ENCODE measurements around the gene ARID3B.
"Not testable (repeated sequence)": the region's sequence is repeated elsewhere in the genome, so short reads cannot be mapped to it uniquely, and the experiment has no call there.

ARID3B gene

DNA sequence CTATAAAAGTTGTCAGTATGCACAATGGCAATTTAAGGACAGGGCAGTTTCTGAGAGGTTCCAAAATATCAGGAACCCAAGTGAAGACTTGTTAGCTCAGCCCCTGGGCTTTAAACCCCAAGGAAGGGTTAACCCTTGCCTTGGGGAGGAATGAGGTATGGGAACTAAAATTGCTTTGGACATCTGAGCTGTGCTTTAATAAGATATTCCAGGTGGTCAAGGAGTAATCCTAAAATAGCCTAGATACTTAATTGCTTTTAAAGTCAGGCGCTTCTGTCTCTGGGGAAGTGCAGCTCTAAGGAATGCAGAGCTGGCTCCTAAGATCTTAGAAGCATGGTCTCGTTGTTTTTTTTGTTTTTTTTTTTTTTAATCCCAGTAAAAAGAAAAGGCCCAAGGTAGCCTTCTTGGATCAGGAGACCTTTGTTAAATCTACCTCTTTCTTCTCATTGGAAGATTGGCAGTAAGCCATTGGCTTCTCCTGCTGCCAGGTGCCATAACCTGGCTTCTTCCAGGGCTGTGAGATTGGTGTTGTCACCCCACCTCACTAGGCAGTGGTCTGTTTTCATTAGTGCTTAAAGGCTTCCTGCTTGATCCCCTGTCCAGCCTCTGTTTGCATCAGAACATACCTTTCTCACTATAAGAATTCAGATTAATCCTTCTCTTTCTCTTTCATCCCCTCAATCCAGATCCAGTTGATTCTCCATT lies 24.5 kb downstream of the ARID3B start:
- in situ Hi-C loops (cut with HindIII; ENCODE audit: low sequenced_read_pairs) = no loop called here

- in situ Hi-C loops (cut with HindIII; ENCODE audit: low sequenced_read_pairs) = no loop called here
Measured at GRCh38 chr15:74568594-74568993, 27.6 kb downstream of the ARID3B start.

GRCh38 chr15:74569731-74570070 lies 28.7 kb downstream of the ARID3B start:
- in situ Hi-C loops (cut with HindIII; ENCODE audit: low sequenced_read_pairs) = no loop called here

- in situ Hi-C loops (cut with HindIII; ENCODE audit: low sequenced_read_pairs) = no loop called here
Measured at GRCh38 chr15:74571191-74571590, 30.2 kb downstream of the ARID3B start.

DNA sequence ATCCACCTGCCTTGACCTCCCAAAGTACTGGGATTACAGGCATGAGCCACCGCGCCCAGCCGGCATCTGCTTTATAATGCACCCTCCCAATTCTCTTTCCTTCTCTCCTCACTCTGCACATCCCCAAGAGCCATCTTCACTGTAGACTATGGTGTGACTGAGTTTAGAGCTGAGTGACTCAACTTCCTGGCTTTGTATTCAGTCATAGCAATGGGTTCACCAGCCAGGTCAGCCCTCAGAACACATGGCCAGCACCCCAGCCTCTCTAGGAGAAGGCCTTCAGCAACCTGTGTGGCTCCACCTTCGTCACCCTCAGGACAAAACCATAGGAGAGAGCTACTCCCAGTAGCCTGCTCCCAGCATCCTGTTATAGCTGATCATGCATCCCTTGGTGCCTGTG lies 33.0 kb downstream of the ARID3B start:
- in situ Hi-C loops (cut with HindIII; ENCODE audit: low sequenced_read_pairs) = no loop called here

- in situ Hi-C loops (cut with HindIII; ENCODE audit: low sequenced_read_pairs) = no loop called here
Measured at GRCh38 chr15:74578496-74578994, 37.5 kb downstream of the ARID3B start.

- in situ Hi-C loops (cut with HindIII; ENCODE audit: low sequenced_read_pairs) = no loop called here
Measured at GRCh38 chr15:74579001-74579400, 38.0 kb downstream of the ARID3B start.

DNA sequence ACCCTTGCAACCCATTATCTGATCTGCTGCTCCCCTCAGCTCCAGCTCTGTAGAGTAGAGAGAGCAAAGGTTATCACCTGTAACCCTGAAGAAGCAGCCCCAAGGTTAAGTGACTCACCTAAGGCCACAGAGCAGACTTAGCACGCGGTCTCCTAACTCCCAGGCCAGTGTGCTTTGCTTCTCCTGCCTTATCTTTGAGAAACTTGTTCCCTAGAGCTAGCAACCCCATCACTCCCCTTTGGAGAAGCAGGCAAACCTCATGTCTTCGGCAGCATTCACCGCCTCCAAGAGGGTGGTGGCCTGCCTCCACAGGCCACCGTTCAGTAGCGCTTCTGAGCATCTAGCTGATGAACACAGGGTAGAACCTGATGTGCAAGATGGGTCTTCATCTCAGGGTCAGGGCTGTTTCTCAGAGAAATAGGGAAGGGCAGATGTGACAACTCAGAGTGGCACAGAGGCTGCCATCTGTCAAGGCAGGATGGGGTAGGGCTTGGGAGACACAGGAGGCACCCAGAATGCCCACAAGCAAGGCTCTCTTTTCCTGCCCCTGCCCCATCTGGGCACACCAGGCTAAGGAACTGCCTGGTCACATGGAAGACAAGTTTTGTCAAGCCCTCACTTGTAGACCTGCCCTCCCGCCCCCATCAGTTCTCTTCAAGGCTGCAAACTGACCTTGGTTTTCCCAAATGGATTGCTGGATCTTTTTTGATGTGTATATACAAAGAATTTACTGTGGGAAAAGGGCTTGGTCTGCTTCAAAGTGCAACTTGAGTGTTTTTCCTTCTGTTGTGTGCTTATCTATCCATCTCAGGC lies 39.7 kb downstream of the ARID3B start:
- in situ Hi-C loops (cut with HindIII; ENCODE audit: low sequenced_read_pairs) = no loop called here

DNA sequence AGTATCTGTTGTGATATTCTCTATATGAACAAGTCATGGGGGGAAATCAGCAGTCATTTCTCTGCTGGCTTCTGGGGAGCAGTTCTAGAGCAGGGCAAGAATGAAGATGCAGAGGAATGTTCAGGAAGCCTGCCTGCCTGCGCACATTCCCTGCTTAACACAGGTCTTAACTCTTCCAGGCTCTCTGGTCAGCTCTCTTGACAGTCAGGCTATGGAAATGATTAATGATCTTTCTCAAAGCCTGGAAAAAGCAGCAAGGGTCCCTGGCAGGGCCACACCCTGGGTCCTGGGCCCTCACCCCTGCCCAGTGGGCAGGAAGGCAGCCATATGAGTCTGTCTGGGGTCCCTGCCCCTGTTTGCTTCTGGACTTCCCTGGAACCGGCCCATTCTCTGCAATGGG lies 43.2 kb downstream of the ARID3B start:
- in situ Hi-C loops (cut with HindIII; ENCODE audit: low sequenced_read_pairs) = no loop called here

DNA sequence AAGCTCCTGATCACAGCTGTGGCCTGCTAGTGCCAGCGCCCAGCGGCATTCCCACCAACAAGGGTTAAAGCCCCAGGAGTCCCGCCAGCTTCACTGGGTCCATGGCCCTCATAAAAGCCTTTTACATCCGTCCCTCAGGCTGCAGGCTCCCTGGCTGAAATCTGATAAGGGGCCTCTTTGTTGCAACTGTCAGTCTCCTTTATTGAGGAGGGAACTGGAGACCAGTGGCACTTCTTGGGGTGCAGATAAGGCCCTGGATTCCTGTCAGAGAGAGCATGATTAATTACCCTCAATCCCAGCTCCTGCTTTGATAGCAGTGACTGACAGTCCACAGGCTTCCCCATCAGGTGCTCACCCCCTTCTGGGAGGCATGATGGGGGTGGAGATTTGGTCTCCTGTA lies 43.8 kb downstream of the ARID3B start:
- in situ Hi-C loops (cut with HindIII; ENCODE audit: low sequenced_read_pairs) = no loop called here

DNA sequence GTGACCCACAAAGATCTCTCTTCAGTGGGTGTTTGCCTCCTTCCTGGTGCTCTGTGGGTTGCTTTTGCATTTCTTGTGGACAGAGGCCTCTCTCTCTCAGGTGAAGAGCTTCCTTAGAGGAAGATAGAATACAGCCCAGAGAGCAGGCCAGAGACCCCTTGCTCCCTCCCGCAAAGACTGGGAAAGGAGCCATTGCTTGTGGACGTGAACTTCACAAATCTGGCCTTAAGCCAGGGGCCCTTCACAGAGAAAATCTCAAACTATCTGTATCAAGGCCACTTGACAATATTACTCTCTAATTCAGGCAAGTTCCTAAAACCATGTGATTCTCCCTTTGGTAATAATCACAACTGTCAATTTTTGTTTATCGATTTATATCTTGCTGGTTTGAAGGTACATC lies 44.2 kb downstream of the ARID3B start:
- in situ Hi-C loops (cut with HindIII; ENCODE audit: low sequenced_read_pairs) = no loop called here

- in situ Hi-C loops (cut with HindIII; ENCODE audit: low sequenced_read_pairs) = no loop called here
Measured at GRCh38 chr15:74585857-74586256, 44.8 kb downstream of the ARID3B start.

DNA sequence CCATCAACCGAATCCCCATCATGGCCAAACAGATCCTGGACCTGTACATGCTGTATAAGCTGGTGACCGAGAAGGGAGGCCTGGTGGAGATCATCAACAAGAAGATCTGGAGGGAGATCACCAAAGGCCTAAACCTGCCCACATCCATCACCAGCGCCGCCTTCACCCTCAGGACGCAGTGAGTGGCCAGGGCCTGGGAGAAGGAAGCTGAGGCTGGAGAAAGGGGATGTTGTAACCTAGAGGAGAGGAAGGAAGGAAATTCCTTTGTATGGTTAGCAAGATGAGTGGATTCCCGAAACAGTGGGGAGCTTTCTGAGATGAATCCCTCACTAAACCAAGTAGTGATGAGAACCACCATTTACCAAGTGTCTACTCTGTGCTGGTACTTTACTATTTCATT lies 48.8 kb downstream of the ARID3B start:
- in situ Hi-C loops (cut with HindIII; ENCODE audit: low sequenced_read_pairs) = no loop called here

DNA sequence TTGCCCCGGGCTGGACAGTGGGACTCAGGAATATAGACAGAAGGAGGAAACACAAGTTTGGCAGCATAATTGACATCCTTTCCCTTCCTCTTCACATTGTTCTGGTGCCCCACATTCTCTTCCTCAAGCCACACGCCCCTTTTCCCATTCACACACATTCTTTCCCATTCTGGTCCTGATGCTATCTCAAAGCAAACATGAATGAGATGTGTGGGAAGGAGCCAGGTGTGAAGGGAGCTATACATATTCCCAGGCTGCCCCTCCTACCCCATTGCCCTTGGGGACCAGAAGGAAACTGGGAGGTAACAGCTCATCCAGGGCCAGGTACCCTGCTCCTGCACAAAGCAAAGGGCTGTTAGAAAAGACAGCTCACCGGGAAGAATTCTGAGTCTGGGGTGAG lies 51.2 kb downstream of the ARID3B start:
- in situ Hi-C loops (cut with HindIII; ENCODE audit: low sequenced_read_pairs) = no loop called here

- in situ Hi-C loops (cut with HindIII; ENCODE audit: low sequenced_read_pairs) = no loop called here
Measured at GRCh38 chr15:74593122-74593521, 52.1 kb downstream of the ARID3B start.

GRCh38 chr15:74594455-74594854 lies 53.4 kb downstream of the ARID3B start:
- in situ Hi-C loops (cut with HindIII; ENCODE audit: low sequenced_read_pairs) = no loop called here

DNA sequence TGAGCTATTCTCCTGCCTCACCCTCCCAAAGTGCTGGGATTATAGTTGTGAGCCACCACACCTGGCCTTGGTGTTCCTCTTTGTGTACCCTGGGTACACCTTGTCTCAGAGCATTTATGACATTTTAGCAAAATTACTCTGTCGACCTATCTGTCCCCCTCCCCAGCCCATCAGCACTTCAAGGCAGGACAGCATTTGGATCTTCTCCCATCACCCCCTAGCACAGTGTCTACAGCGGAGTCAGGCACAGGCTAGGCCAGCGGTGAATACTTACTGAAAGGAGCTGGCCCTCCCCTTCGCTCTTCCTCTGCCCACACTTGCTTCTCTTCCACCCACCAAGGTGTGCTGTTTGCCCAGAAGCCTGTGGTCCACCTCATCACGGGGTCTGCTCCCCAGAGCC lies 54.3 kb downstream of the ARID3B start:
- in situ Hi-C loops (cut with HindIII; ENCODE audit: low sequenced_read_pairs) = no loop called here

GRCh38 chr15:74596736-74597135 lies 55.7 kb downstream of the ARID3B start:
- in situ Hi-C loops (cut with HindIII; ENCODE audit: low sequenced_read_pairs) = not testable (repeated sequence)

- in situ Hi-C loops (cut with HindIII; ENCODE audit: low sequenced_read_pairs) = not testable (repeated sequence)
Measured at GRCh38 chr15:74597146-74597705, 56.2 kb downstream of the ARID3B start.

GRCh38 chr15:74598126-74598842 lies 57.3 kb downstream of the ARID3B start:
- in situ Hi-C loops (cut with HindIII; ENCODE audit: low sequenced_read_pairs) = no loop called here

- in situ Hi-C loops (cut with HindIII; ENCODE audit: low sequenced_read_pairs) = no loop called here
Measured at GRCh38 chr15:74599156-74599555, 58.1 kb downstream of the ARID3B start.

All from DLD1 (cell line).